Measurements from ENCODE around the gene WIPF1.

WIPF1 gene

DNA sequence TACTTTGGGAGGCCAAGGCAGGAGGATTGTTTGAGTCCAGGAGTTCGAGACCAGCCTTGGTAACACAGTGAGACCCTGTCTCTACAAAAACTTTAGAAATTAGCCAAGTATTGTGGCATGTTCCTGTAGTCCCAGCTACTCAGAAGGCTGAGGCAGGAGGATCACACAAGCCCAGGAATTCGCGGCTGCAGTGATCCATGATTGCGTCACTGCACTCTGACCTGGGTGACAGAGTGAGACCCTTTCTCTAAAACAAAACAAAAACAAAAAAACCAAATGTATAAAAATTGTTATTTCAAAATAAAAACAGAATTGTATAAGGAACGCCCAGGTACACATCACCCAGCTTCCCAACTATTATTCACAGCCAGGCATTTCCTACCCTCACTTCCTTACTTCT lies 56.7 kb downstream of the WIPF1 start:
- DNase-seq (ENCODE audit: low spot score) = no peak

DNA sequence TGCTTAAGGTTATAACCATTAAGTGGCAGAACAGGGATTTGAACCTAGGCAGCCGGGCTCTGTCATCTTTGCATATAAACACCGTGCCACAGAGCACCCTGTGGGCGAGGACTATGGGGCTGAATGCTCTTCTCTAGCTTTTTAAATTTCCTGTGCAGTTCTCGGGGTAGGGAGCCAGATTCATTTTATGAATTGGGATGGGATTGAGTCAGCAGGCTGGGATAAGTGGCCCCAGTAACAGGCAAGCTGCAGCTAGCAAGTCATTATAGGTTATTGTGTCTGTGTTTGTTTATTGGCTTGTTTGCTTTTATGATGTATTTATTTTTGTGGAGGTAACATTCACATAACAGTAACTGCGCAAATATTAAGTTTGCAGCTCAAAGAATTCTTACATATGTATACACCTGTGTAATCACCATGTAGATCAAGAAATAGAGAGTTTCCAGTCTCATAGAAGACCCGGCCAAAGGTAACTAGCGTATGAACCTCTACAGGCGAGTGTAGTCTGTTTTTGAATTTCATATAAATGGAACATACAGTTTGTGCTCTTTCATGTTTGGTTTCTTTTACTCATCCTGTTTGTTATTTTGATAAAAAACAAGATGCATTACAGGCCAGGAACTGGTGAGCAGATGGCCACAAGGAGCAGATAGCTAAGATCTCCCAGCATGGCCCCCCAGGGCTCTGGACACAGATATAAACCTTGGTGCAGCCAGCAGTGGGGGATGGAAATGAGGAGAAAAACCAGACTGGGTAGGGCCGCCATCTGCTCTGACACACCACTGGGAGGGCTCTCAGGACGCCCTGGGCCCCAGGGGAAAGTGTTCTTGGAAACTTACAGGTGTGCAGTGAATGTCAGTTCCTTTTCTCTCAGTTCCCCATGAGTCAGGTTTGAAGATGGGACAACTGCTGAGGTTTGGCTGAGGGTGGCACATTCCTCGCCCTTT lies 61.6 kb downstream of the WIPF1 start:
- DNase-seq (ENCODE audit: low spot score) = no peak

DNA sequence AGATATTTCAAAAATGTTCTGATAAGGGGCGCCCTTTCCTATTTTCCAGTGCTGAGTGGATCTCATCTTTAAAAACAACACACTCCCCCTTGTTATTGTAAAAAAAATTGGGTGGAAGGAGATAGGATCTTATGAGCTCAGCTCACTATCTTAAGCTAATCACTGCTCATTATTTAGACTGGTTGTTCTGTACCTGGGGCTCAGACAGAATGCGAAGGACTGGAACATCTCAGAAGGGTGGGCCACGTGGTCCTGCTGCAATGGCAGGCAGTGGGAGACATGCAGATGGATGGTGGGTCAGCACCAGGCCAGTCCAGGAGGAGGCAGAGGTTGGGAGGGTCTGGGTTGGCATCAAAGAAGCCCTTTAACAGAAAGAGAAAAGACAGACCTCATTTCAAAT lies 62.5 kb downstream of the WIPF1 start:
- DNase-seq (ENCODE audit: low spot score) = no peak

DNA sequence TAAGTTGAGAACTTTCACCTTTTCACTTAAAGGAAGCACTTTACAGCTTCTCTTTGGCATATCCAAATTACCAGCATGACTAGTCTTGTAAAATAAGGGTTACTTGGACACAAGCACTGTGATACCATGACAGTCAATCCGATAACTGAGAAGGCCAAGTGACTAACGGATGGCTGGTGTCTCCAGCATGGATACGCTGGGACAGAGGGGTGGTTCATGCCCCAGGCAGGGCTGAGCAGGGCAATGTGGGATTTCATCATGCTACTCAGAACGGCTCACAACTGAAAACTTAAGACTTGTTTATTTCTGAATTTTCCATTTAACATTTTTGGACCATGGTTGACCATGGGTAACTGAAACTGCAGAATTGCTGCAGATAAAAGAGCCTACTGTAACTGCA lies 67.7 kb downstream of the WIPF1 start:
- DNase-seq (ENCODE audit: low spot score) = no peak

- no peak for DNase-seq (ENCODE audit: low spot score)
Observed at GRCh38 chr2:174527959-174528358, 69.6 kb downstream of the WIPF1 start.

GRCh38 chr2:174527101-174527721 lies 70.4 kb downstream of the WIPF1 start:
- no peak for DNase-seq (ENCODE audit: low spot score)

- DNase-seq (ENCODE audit: low spot score) = no peak
Observed at GRCh38 chr2:174524527-174524926, 73.1 kb downstream of the WIPF1 start.

DNA sequence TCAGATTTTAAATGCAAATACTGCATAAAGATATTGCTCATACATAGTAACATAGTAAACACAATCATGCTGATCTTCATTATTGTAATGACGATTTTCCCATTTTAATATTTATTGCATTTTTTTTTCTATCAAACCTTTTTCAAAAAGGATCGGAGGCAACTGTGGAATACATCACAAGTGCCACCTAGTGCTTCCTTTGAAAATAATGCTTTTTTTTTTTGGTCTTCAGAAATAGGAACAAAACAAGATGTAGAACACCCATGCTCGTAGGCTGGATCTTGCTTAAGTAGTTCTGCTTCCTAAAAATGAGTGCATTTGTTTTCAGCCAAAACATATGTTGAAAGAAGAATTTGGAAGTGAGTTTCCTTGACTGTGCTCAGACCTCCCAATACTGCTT lies 75.1 kb downstream of the WIPF1 start:
- no peak for DNase-seq (ENCODE audit: low spot score)

DNA sequence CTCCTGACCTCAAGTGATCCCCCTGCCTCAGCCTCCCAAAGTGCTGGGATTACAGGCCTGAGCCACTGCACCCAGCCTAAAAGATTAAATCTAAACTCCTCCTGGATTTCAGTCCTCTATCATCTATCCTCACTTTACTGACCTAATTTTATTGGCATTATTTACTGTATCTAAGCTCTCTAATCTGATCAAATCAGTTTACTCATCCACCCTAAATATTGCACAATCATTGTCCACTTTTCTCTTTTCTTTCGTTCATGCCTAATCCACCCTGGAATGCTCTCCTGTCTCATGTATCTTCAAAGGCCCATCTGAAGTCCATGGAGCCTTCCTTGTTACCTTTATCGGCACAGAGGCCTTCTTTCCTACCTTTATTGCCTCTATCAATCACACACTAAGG lies 79.2 kb downstream of the WIPF1 start:
- DNase-seq (ENCODE audit: low spot score) = no peak

GRCh38 chr2:174516501-174517378 lies 80.9 kb downstream of the WIPF1 start:
- DNase-seq (ENCODE audit: low spot score) = no peak

GRCh38 chr2:174512345-174512744 lies 85.3 kb downstream of the WIPF1 start:
- DNase-seq (ENCODE audit: low spot score) = no peak

- no peak for DNase-seq (ENCODE audit: low spot score)
Observed at GRCh38 chr2:174511580-174512260, 85.9 kb downstream of the WIPF1 start.

- DNase-seq (ENCODE audit: low spot score) = no peak
Observed at GRCh38 chr2:174510583-174511189, 86.9 kb downstream of the WIPF1 start.
